GM12878 (cell line): ENCODE results near the gene PLEKHJ1. TPM values are rescaled to one million over a fixed set of nuclear protein-coding genes. Genes with fewer than 3 reads are reported as not detected.
A peak's percentile ranks its signal among the peaks of the same experiment; 100 is the strongest.

Experiments
- ATAC-seq: fragments of 200-7000 bp; cut with Tn5 transposase; 3 replicates; pipeline ENCODE4 v1.9.1; 2020; ENCODE audit warnings: mild to moderate bottlenecking, moderate library complexity
- BruUV-seq: library from RNA; stranded (reverse); fragments of 400-500 nt; replicated peaks from 2 replicates; lab custom pipeline; 2021; lab: Mats Ljungman, UMichigan
- CTCF ChIA-PET: fragments of 300-600 bp; sonication (Branson Sonifier 250); formaldehyde crosslinking; extraction: SDS; loops from one replicate; lab custom pipeline; 2021; ENCODE audit warnings: inconsistent platforms; lab: Yijun Ruan, JAX
- POLR2A ChIA-PET: fragments of 350-600 bp; formaldehyde crosslinking; extraction: SDS; loops from one replicate; lab custom pipeline; 2021; ENCODE audit warnings: inconsistent platforms; lab: Charles Lee
- RAD21 ChIA-PET: fragments of 300-600 bp; sonication (Branson Sonifier 250); formaldehyde crosslinking; loops from one replicate; lab custom pipeline; 2023; ENCODE audit warnings: antibody characterized with exemption; ENCODE audit not compliant: unreplicated experiment; lab: Charles Lee
- SMC1A ChIA-PET: fragments of 300-600 bp; sonication (Branson Sonifier 250); formaldehyde crosslinking; loops from one replicate; lab custom pipeline; 2023; ENCODE audit not compliant: unreplicated experiment, uncharacterized antibody; lab: Charles Lee
- DNase-seq: peaks from one replicate; pipeline ENCODE4 v3.0.0-alpha.2; 2011; ENCODE audit warnings: low read depth, low spot score
- FAIRE-seq: peaks from 3 replicates; lab custom pipeline; 2011; peaks lifted over from hg19 to GRCh38; lab: Jason Lieb, UNC
- H2AFZ ChIP-seq: 2 replicates; pipeline ENCODE4 v1.6.0; 2011; ENCODE audit warnings: low read depth, low read length, control low read depth; ENCODE audit not compliant: control insufficient read depth
- H3K27ac ChIP-seq: 2 replicates; pipeline ENCODE4 v1.5.1; 2011; ENCODE audit warnings: control low read depth; ENCODE audit not compliant: control insufficient read depth, insufficient read depth
- H3K27me3 ChIP-seq, 2 experiments: replicated peaks in 1 of 2; 2 replicates each; pipeline versions ENCODE4 v1.6.0 to v1.6.1; 2011; ENCODE audit warnings: low read length in 1 of 2; ENCODE audit not compliant: control insufficient read depth in 2 of 2, insufficient read depth in 2 of 2
- H3K36me3 ChIP-seq, 2 experiments: 2 replicates each; pipeline ENCODE4 v1.5.1; 2011; ENCODE audit warnings: low read length in 1 of 2; ENCODE audit not compliant: control insufficient read depth in 2 of 2, insufficient read depth in 2 of 2
- H3K4me1 ChIP-seq: 2 replicates; pipeline ENCODE4 v1.6.1; 2011; ENCODE audit warnings: mild to moderate bottlenecking, low read length, moderate library complexity, mixed read lengths; ENCODE audit not compliant: control insufficient read depth, insufficient read depth
- H3K4me2 ChIP-seq: 2 replicates; pipeline ENCODE4 v1.6.0; 2011; ENCODE audit warnings: control low read depth; ENCODE audit not compliant: control insufficient read depth, insufficient read depth
- H3K4me3 ChIP-seq: fragments of 200-600 bp; sonication (generic); 2 replicates; pipeline ENCODE4 v1.5.1; 2016
- H3K79me2 ChIP-seq: 2 replicates; pipeline ENCODE4 v1.6.0; 2011; ENCODE audit warnings: low read length; ENCODE audit not compliant: control insufficient read depth, insufficient read depth
- H3K9ac ChIP-seq: 2 replicates; pipeline ENCODE4 v1.8.0; 2011; ENCODE audit warnings: low read length, control low read depth, mixed read lengths; ENCODE audit not compliant: control insufficient read depth, insufficient read depth
- H3K9me3 ChIP-seq: replicated peaks from 3 replicates; pipeline ENCODE4 v1.5.1; 2011; ENCODE audit warnings: mild to moderate bottlenecking, low read length; ENCODE audit not compliant: control insufficient read depth, insufficient read depth
- H4K20me1 ChIP-seq: 2 replicates; pipeline ENCODE4 v1.6.0; 2011; ENCODE audit not compliant: control insufficient read depth, insufficient read depth
- CBX3 ChIP-seq: fragments of 200-600 bp; sonication (generic); IDR thresholded peaks from 2 replicates; pipeline ENCODE4 v1.6.1; 2016; ENCODE audit warnings: low read depth, borderline replicate concordance
- CBX5 ChIP-seq: sonication (generic); IDR thresholded peaks from 2 replicates; pipeline ENCODE4 v1.6.1; 2016; ENCODE audit warnings: low read depth, moderate library complexity, mild to moderate bottlenecking, inconsistent platforms
- FOXK2 ChIP-seq: fragments of 450-650 bp; IDR thresholded peaks from 2 replicates; pipeline ENCODE4 v1.6.1; 2017; ENCODE audit warnings: mild to moderate bottlenecking, moderate library complexity
- NBN ChIP-seq: fragments of 450-650 bp; IDR thresholded peaks from 2 replicates; pipeline ENCODE4 v1.6.1; 2016
- NFYA ChIP-seq: IDR thresholded peaks from 2 replicates; pipeline ENCODE4 v1.6.1; 2011; ENCODE audit warnings: low read depth, mild to moderate bottlenecking, low read length, improper control_type of control experiment, borderline replicate concordance
- POLR2A ChIP-seq: IDR thresholded peaks from 2 replicates; pipeline ENCODE4 v1.6.1; 2011; ENCODE audit warnings: low read depth, mild to moderate bottlenecking, low read length
- SRF ChIP-seq, 2 experiments: IDR thresholded peaks; 2 replicates each; pipeline ENCODE4 v1.6.1; 2011; ENCODE audit warnings: low read depth in 2 of 2, low read length in 2 of 2, mild to moderate bottlenecking in 1 of 2, moderate library complexity in 1 of 2
- TARDBP ChIP-seq: IDR thresholded peaks from 2 replicates; pipeline ENCODE4 v1.6.1; 2016; ENCODE audit warnings: borderline replicate concordance
- WGBS: methylation state at CpG from one replicate; pipeline ENCODE4 v1.1.6; 2016; ENCODE audit warnings: low lambda C conversion rate; ENCODE audit not compliant: insufficient replicate concordance, insufficient coverage; ENCODE audit errors: missing lambda C conversion rate; 5-methylcytosine and 5-hydroxymethylcytosine counted together
- in situ Hi-C: fragments of 300-500 bp; cut with MboI; formaldehyde crosslinking; loops from 9 replicates; pipeline ENCODE4 v1.14.3; 2018; ENCODE audit warnings: mixed read lengths
- intact Hi-C: fragments of 100-400 bp; cut with micrococcal nuclease; formaldehyde crosslinking; loops from one replicate; pipeline ENCODE4 v1.14.2; 2022; ENCODE audit not compliant: unreplicated experiment
- microRNA counts: library from miRNA; unstranded; fragments of <30 nt; microRNA quantifications from one replicate; lab custom pipeline; 2016
- microRNA-seq: library from miRNA; unstranded; fragments of <30 nt; microRNA quantifications from one replicate; pipeline ENCODE4, GENCODE V29; 2018
- polyA plus RNA-seq, 11 experiments: library from polyadenylated mRNA; depleted of rRNA in 4 of 11; unstranded in 6 of 11; stranded (reverse) in 5 of 11; fragments of >200 nt; fragmentation: Nextera tagmentation in 4 of 11; fragmentation: Illumina TruSeq in 1 of 11; extraction: Ambion mirVana in 4 of 11; extraction: Trizol in 1 of 11; gene quantifications; 1 replicate in 1 of 11; 2 replicates in 10 of 11; pipeline versions ENCODE4 v1.2.1 to v1.2.3, GENCODE V29; 2011 to 2016; ENCODE audit warnings: inconsistent platforms in 2 of 11, missing spikeins in 2 of 11, low read depth in 1 of 11
- small RNA-seq: library from RNA; depleted of rRNA; stranded (forward); fragments of <200 nt; gene quantifications from one replicate; pipeline ENCODE3, GENCODE V24; 2014
- total RNA-seq, 4 experiments: library from RNA; depleted of rRNA in 3 of 4; stranded (reverse); fragments of >200 nt in 3 of 4; fragmentation: Illumina TruSeq in 1 of 4; extraction: Trizol in 1 of 4; gene quantifications; 2 replicates each; pipeline versions ENCODE4 v1.2.1 to v1.2.3, GENCODE V29; 2013 to 2021
- TF ChIP-seq, protein P1 (sequence below): fragments of 450-650 bp; conservative IDR thresholded peaks from 2 replicates; pipeline ENCODE4 v1.6.1; 2017; ENCODE audit warnings: mild to moderate bottlenecking, moderate library complexity

Gene PLEKHJ1
- total and polyA plus RNA-seq, 10 of the 15 experiments (the other 5 are each of a cell fraction or from before 2014, with no cell fraction given): 1.3 to 133 (median 75.0) TPM

DNA sequence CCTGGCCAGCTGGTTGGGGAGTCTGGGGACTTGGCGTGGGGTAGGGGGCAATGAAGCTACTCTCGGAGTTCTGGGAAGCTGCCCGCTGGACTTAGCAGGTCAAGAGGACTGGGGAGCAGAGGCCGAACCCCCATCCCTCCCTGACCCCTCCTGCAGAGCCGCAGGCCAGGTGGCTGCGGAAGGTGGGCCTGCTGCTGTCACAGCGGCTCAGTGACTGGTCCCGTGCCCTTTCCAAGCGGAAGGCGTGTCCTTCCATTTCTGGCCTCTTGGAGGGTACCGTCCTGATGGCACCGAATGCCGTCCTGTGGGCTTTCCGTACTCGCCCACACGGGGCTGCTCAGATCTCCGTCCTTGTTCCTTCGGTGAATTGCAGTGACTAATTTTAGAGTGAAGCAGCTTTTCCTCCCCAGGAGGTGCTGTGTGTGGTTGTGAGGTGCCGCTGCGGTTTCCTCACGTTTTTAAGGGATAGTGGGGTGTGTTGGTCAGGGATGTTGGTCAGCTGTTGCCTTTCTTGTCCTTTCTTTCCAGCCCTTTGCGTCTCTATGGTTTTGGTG lies 51.6 kb downstream of the PLEKHJ1 start:
- no peak for TF ChIP-seq FOXK2
- TF ChIP-seq POLR2A: peak; percentile 30; the same call in 1 of the 2 replicates
- TF ChIP-seq CBX5: no peak
- TF ChIP-seq NBN: no peak
- TF ChIP-seq NFYA: no peak
- TF ChIP-seq, protein P1, sequence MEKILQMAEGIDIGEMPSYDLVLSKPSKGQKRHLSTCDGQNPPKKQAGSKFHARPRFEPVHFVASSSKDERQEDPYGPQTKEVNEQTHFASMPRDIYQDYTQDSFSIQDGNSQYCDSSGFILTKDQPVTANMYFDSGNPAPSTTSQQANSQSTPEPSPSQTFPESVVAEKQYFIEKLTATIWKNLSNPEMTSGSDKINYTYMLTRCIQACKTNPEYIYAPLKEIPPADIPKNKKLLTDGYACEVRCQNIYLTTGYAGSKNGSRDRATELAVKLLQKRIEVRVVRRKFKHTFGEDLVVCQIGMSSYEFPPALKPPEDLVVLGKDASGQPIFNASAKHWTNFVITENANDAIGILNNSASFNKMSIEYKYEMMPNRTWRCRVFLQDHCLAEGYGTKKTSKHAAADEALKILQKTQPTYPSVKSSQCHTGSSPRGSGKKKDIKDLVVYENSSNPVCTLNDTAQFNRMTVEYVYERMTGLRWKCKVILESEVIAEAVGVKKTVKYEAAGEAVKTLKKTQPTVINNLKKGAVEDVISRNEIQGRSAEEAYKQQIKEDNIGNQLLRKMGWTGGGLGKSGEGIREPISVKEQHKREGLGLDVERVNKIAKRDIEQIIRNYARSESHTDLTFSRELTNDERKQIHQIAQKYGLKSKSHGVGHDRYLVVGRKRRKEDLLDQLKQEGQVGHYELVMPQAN: no peak
- TF ChIP-seq CBX3: no peak
- TF ChIP-seq TARDBP: no peak
- TF ChIP-seq SRF (IDR thresholded peaks at IDR 0.05; ENCODE audit: low read depth in 2 of 2, low read length in 2 of 2): no peak
- SMC1A ChIA-PET: interaction anchor here (4.0 kb wide), 1 partner anchor 15 kb away, joined by 41 read pairs; no protein-coding TSS in a partner anchor
- Histone ChIP-seq H3K4me1 (peaks cover 30% of the 10 kb centered on the region), H2AFZ (no peak overlapping the region), H3K9ac (no peak overlapping the region), H3K79me2 (peaks cover 68% of the 10 kb centered on the region), H3K27me3 (no peaks in the 10 kb centered on the region), H3K9me3 (peaks cover 10% of the 10 kb centered on the region; the same call in 2 of the 3 replicates), H3K4me3 (no peak overlapping the region), H3K27ac (no peak overlapping the region), H3K4me2 (no peak overlapping the region), H4K20me1 (no peaks in the 10 kb centered on the region; the same call in 1 of the 2 replicates), H3K36me3 (peaks cover 20 to 60% of the 10 kb centered on the region in 2 experiments; a peak in 3 of 4 replicates)
- CTCF ChIA-PET: interaction anchor here (8.6 kb wide), 1 partner anchor 14 kb away, joined by 64 read pairs; no protein-coding TSS in a partner anchor
- in situ Hi-C loops: no loop called here
- DNase-seq (no peak), FAIRE-seq (no peak), ATAC-seq (no peak)
- intact Hi-C loops: no loop called here
- POLR2A ChIA-PET: interaction anchor here (1.3 to 6.1 kb wide), 2 partner anchors 10 to 14 kb away, joined by 5 to 53 read pairs; no protein-coding TSS in a partner anchor
- BruUV-seq: no TSS peak
- 98% methylated on average over 22 of the region's 22 CpGs for WGBS
- RAD21 ChIA-PET: interaction anchor here (1.0 to 5.0 kb wide), 2 partner anchors 16 to 28 kb away, joined by 3 to 22 read pairs; no protein-coding TSS in a partner anchor

MicroRNAs within 50 kb of the gene (microRNA counts, 767-probe panel; counts per million panel counts)
- microRNA hsa-miR-1227 (lab: Ali Mortazavi, UCI): 55.3 counts per million

Small RNA genes lying within 50 kb of the gene (microRNA-seq; reads per million reads assigned to microRNA genes)
- 5.8 reads per million, percentile 33 among the genes with 10 or more reads in this experiment for gene MIR1227
- gene MIR4321: not detected

Small RNA genes lying within 50 kb of the gene (small RNA-seq; reads per million reads assigned to genes)
- not detected for gene MIR1227

Other genes starting within 250 kb of the PLEKHJ1 start
Only the 7 nearest of the 17 such genes appear.
- gene AP3D1, start 84.8 kb downstream of the PLEKHJ1 start, total RNA-seq (2014; rRNA removed): 71.8 and 74.1 TPM in 2 replicates
- gene AP3D1, start 84.8 kb downstream of the PLEKHJ1 start, total RNA-seq (2014; rRNA removed; fragmentation: Illumina TruSeq; extraction: Trizol): 25.6 and 26.7 TPM in 2 replicates
- gene AP3D1, start 84.8 kb downstream of the PLEKHJ1 start, total RNA-seq (2021): 98.4 and 108 TPM in 2 replicates
- gene AP3D1, start 84.8 kb downstream of the PLEKHJ1 start, polyA plus RNA-seq (2011; rRNA removed): 21.1 and 58.0 TPM in 2 replicates
- gene AP3D1, start 84.8 kb downstream of the PLEKHJ1 start, polyA plus RNA-seq (2014; fragmentation: Illumina TruSeq; extraction: Trizol): 42.5 and 68.7 TPM in 2 replicates
- gene AP3D1, start 84.8 kb downstream of the PLEKHJ1 start, polyA plus RNA-seq (2014; fragmentation: Nextera tagmentation; extraction: Ambion mirVana): 1 to 10 TPM; 1.5 to 3.0 TPM
- gene AP3D1, start 84.8 kb downstream of the PLEKHJ1 start, polyA plus RNA-seq (2014; rRNA removed): 67.6 and 77.8 TPM in 2 replicates
- 10 to 100 TPM; 19.4 to 60.2 TPM for gene AP3D1, start 84.8 kb downstream of the PLEKHJ1 start, polyA plus RNA-seq (2016; fragmentation: Nextera tagmentation; extraction: Ambion mirVana)
- 9.2 and 9.5 TPM in 2 replicates for gene DOT1L, start 72.4 kb downstream of the PLEKHJ1 start, total RNA-seq (2014; rRNA removed)
- 5.4 and 7.0 TPM in 2 replicates for gene DOT1L, start 72.4 kb downstream of the PLEKHJ1 start, total RNA-seq (2014; rRNA removed; fragmentation: Illumina TruSeq; extraction: Trizol)
- gene DOT1L, start 72.4 kb downstream of the PLEKHJ1 start, total RNA-seq (2021): 54.7 and 59.5 TPM in 2 replicates
- 7.1 and 11.4 TPM in 2 replicates for gene DOT1L, start 72.4 kb downstream of the PLEKHJ1 start, polyA plus RNA-seq (2011; rRNA removed)
- gene DOT1L, start 72.4 kb downstream of the PLEKHJ1 start, polyA plus RNA-seq (2014; fragmentation: Illumina TruSeq; extraction: Trizol): 2.9 and 9.6 TPM in 2 replicates
- under 1 TPM; 0.18 to 0.26 TPM for gene DOT1L, start 72.4 kb downstream of the PLEKHJ1 start, polyA plus RNA-seq (2014; fragmentation: Nextera tagmentation; extraction: Ambion mirVana)
- 22.2 and 29.1 TPM in 2 replicates for gene DOT1L, start 72.4 kb downstream of the PLEKHJ1 start, polyA plus RNA-seq (2014; rRNA removed)
- gene DOT1L, start 72.4 kb downstream of the PLEKHJ1 start, polyA plus RNA-seq (2016; fragmentation: Nextera tagmentation; extraction: Ambion mirVana): 10 to 100 TPM; 10.1 to 12.9 TPM
- 41.5 and 49.3 TPM in 2 replicates for gene SF3A2, start 495 bp upstream of the PLEKHJ1 start, total RNA-seq (2014; rRNA removed)
- gene SF3A2, start 495 bp upstream of the PLEKHJ1 start, total RNA-seq (2014; rRNA removed; fragmentation: Illumina TruSeq; extraction: Trizol): 12.3 and 15.6 TPM in 2 replicates
- gene SF3A2, start 495 bp upstream of the PLEKHJ1 start, total RNA-seq (2021): 132 and 143 TPM in 2 replicates
- gene SF3A2, start 495 bp upstream of the PLEKHJ1 start, polyA plus RNA-seq (2011; rRNA removed): 3.3 and 5.4 TPM in 2 replicates
- gene SF3A2, start 495 bp upstream of the PLEKHJ1 start, polyA plus RNA-seq (2014; fragmentation: Illumina TruSeq; extraction: Trizol): 2.4 and 26.9 TPM in 2 replicates
- gene SF3A2, start 495 bp upstream of the PLEKHJ1 start, polyA plus RNA-seq (2014; fragmentation: Nextera tagmentation; extraction: Ambion mirVana): under 1 TPM; 0.33 to 0.55 TPM
- 36.2 and 61.3 TPM in 2 replicates for gene SF3A2, start 495 bp upstream of the PLEKHJ1 start, polyA plus RNA-seq (2014; rRNA removed)
- gene SF3A2, start 495 bp upstream of the PLEKHJ1 start, polyA plus RNA-seq (2016; fragmentation: Nextera tagmentation; extraction: Ambion mirVana): 10 to 100 TPM; 34.4 to 39.7 TPM
- 1.4 and 1.7 TPM in 2 replicates for gene AMH, start 13.0 kb upstream of the PLEKHJ1 start, total RNA-seq (2014; rRNA removed)
- 0.18 TPM in 1 of 2 replicates, not detected in the other for gene AMH, start 13.0 kb upstream of the PLEKHJ1 start, total RNA-seq (2014; rRNA removed; fragmentation: Illumina TruSeq; extraction: Trizol)
- 2.1 and 3.5 TPM in 2 replicates for gene AMH, start 13.0 kb upstream of the PLEKHJ1 start, total RNA-seq (2021)
- gene AMH, start 13.0 kb upstream of the PLEKHJ1 start, polyA plus RNA-seq (2011; rRNA removed): 0.20 and 0.22 TPM in 2 replicates
- not detected in 2 replicates for gene AMH, start 13.0 kb upstream of the PLEKHJ1 start, polyA plus RNA-seq (2014; fragmentation: Illumina TruSeq; extraction: Trizol)
- gene AMH, start 13.0 kb upstream of the PLEKHJ1 start, polyA plus RNA-seq (2014; fragmentation: Nextera tagmentation; extraction: Ambion mirVana): not detected
- 2.6 TPM in 2 replicates for gene AMH, start 13.0 kb upstream of the PLEKHJ1 start, polyA plus RNA-seq (2014; rRNA removed)
- under 1 TPM in 1 of 2 experiments, not detected in 1; 0.17 TPM for gene AMH, start 13.0 kb upstream of the PLEKHJ1 start, polyA plus RNA-seq (2016; fragmentation: Nextera tagmentation; extraction: Ambion mirVana)
- gene JSRP1, start 20.1 kb upstream of the PLEKHJ1 start, total RNA-seq (2014; rRNA removed): not detected in 2 replicates
- gene JSRP1, start 20.1 kb upstream of the PLEKHJ1 start, total RNA-seq (2014; rRNA removed; fragmentation: Illumina TruSeq; extraction: Trizol): not detected in 2 replicates
- gene JSRP1, start 20.1 kb upstream of the PLEKHJ1 start, total RNA-seq (2021): 0.41 and 0.43 TPM in 2 replicates
- not detected in 2 replicates for gene JSRP1, start 20.1 kb upstream of the PLEKHJ1 start, polyA plus RNA-seq (2011; rRNA removed)
- gene JSRP1, start 20.1 kb upstream of the PLEKHJ1 start, polyA plus RNA-seq (2014; fragmentation: Illumina TruSeq; extraction: Trizol): not detected in 2 replicates
- gene JSRP1, start 20.1 kb upstream of the PLEKHJ1 start, polyA plus RNA-seq (2014; fragmentation: Nextera tagmentation; extraction: Ambion mirVana): not detected
- gene JSRP1, start 20.1 kb upstream of the PLEKHJ1 start, polyA plus RNA-seq (2014; rRNA removed): 0.14 TPM in 1 of 2 replicates, not detected in the other
- under 1 TPM; 0.49 to 0.91 TPM for gene JSRP1, start 20.1 kb upstream of the PLEKHJ1 start, polyA plus RNA-seq (2016; fragmentation: Nextera tagmentation; extraction: Ambion mirVana)
- not detected in 2 replicates for gene PEAK3, start 45.8 kb upstream of the PLEKHJ1 start, total RNA-seq (2014; rRNA removed)
- not detected in 2 replicates for gene PEAK3, start 45.8 kb upstream of the PLEKHJ1 start, total RNA-seq (2014; rRNA removed; fragmentation: Illumina TruSeq; extraction: Trizol)
- 0.10 and 0.13 TPM in 2 replicates for gene PEAK3, start 45.8 kb upstream of the PLEKHJ1 start, total RNA-seq (2021)
- 0.03 TPM in 1 of 2 replicates, not detected in the other for gene PEAK3, start 45.8 kb upstream of the PLEKHJ1 start, polyA plus RNA-seq (2011; rRNA removed)
- not detected in 2 replicates for gene PEAK3, start 45.8 kb upstream of the PLEKHJ1 start, polyA plus RNA-seq (2014; fragmentation: Illumina TruSeq; extraction: Trizol)
- gene PEAK3, start 45.8 kb upstream of the PLEKHJ1 start, polyA plus RNA-seq (2014; fragmentation: Nextera tagmentation; extraction: Ambion mirVana): not detected
- not detected in 2 replicates for gene PEAK3, start 45.8 kb upstream of the PLEKHJ1 start, polyA plus RNA-seq (2014; rRNA removed)
- under 1 TPM in 1 of 2 experiments, not detected in 1; 0.05 TPM for gene PEAK3, start 45.8 kb upstream of the PLEKHJ1 start, polyA plus RNA-seq (2016; fragmentation: Nextera tagmentation; extraction: Ambion mirVana)
- gene LINGO3, start 71.8 kb upstream of the PLEKHJ1 start, total RNA-seq (2014; rRNA removed): 0.22 and 0.40 TPM in 2 replicates
- gene LINGO3, start 71.8 kb upstream of the PLEKHJ1 start, total RNA-seq (2014; rRNA removed; fragmentation: Illumina TruSeq; extraction: Trizol): 0.09 TPM in 1 of 2 replicates, not detected in the other
- gene LINGO3, start 71.8 kb upstream of the PLEKHJ1 start, total RNA-seq (2021): 0.27 and 0.33 TPM in 2 replicates
- not detected in 2 replicates for gene LINGO3, start 71.8 kb upstream of the PLEKHJ1 start, polyA plus RNA-seq (2011; rRNA removed)
- not detected in 2 replicates for gene LINGO3, start 71.8 kb upstream of the PLEKHJ1 start, polyA plus RNA-seq (2014; fragmentation: Illumina TruSeq; extraction: Trizol)
- gene LINGO3, start 71.8 kb upstream of the PLEKHJ1 start, polyA plus RNA-seq (2014; fragmentation: Nextera tagmentation; extraction: Ambion mirVana): not detected
- gene LINGO3, start 71.8 kb upstream of the PLEKHJ1 start, polyA plus RNA-seq (2014; rRNA removed): 0.05 and 0.09 TPM in 2 replicates
- 1 to 10 TPM; 1.2 to 2.0 TPM for gene LINGO3, start 71.8 kb upstream of the PLEKHJ1 start, polyA plus RNA-seq (2016; fragmentation: Nextera tagmentation; extraction: Ambion mirVana)